Neuronal stem cell (in vitro differentiated cells): Measurements from ENCODE around the gene PRRG2.
A peak's percentile ranks its signal among the peaks of the same experiment; 100 is the strongest.

Experiments used
- DNase-seq: peaks from one replicate; pipeline ENCODE4 v3.0.0-alpha.2; 2013; ENCODE audit warnings: low spot score
- H2AFZ ChIP-seq: one replicate; pipeline ENCODE4 v1.6.1; 2013; ENCODE audit warnings: mild to moderate bottlenecking, low read length, inconsistent platforms
- H2AK5ac ChIP-seq: 2 replicates; pipeline ENCODE4 v1.6.1; 2013; ENCODE audit warnings: low read depth, mild to moderate bottlenecking, inconsistent platforms, low read length, moderate library complexity, mixed read lengths
- H2BK120ac ChIP-seq: 2 replicates; pipeline ENCODE4 v1.6.1; 2013; ENCODE audit warnings: low read depth, mild to moderate bottlenecking, inconsistent platforms, low read length, moderate library complexity, mixed read lengths
- H2BK12ac ChIP-seq: one replicate; pipeline ENCODE4 v1.6.1; 2013; ENCODE audit warnings: low read length, inconsistent platforms
- H2BK15ac ChIP-seq: 2 replicates; pipeline ENCODE4 v1.6.1; 2013; ENCODE audit warnings: mild to moderate bottlenecking, low read length, inconsistent platforms, mixed read lengths
- H2BK5ac ChIP-seq: one replicate; pipeline ENCODE4 v1.6.1; 2013; ENCODE audit warnings: inconsistent platforms, mild to moderate bottlenecking, low read length, moderate library complexity
- H3K14ac ChIP-seq: one replicate; pipeline ENCODE4 v1.6.1; 2013; ENCODE audit warnings: low read length, inconsistent platforms
- H3K18ac ChIP-seq: 2 replicates; pipeline ENCODE4 v1.6.1; 2013; ENCODE audit warnings: low read length, inconsistent platforms
- H3K23ac ChIP-seq: 2 replicates; pipeline ENCODE4 v1.6.1; 2013; ENCODE audit warnings: low read depth, mild to moderate bottlenecking, mixed read lengths, low read length, inconsistent platforms; ENCODE audit not compliant: poor library complexity
- H3K27ac ChIP-seq: replicated peaks from 3 replicates; pipeline ENCODE4 v1.5.1; 2013; ENCODE audit warnings: low read length, inconsistent platforms
- H3K27me3 ChIP-seq, 3 experiments: 2 replicates each; pipeline ENCODE4 v1.6.1; 2013; ENCODE audit warnings: low read length in 3 of 3, mild to moderate bottlenecking in 2 of 3, inconsistent platforms in 1 of 3, low read depth in 1 of 3, mixed read lengths in 1 of 3, moderate library complexity in 1 of 3; ENCODE audit not compliant: control insufficient read depth in 3 of 3, insufficient read depth in 3 of 3
- H3K36me3 ChIP-seq, 2 donors: replicated peaks in 1 of 2; 2 replicates each; pipeline ENCODE4 v1.6.1; 2013; ENCODE audit warnings: low read length in 2 of 2; ENCODE audit not compliant: control insufficient read depth in 2 of 2, insufficient read depth in 2 of 2
- H3K4ac ChIP-seq: 2 replicates; pipeline ENCODE4 v1.6.1; 2013; ENCODE audit warnings: inconsistent platforms, mild to moderate bottlenecking, low read length, moderate library complexity
- H3K4me1 ChIP-seq, 2 donors: 1 replicate in 1 of 2; 2 replicates in 1 of 2; pipeline ENCODE4 v1.6.1; 2013; ENCODE audit warnings: low read length in 2 of 2, low read depth in 1 of 2; ENCODE audit not compliant: control insufficient read depth in 2 of 2, insufficient read depth in 1 of 2
- H3K4me2 ChIP-seq: one replicate; pipeline ENCODE4 v1.6.1; 2013; ENCODE audit warnings: mild to moderate bottlenecking, low read length, inconsistent platforms; ENCODE audit not compliant: insufficient read depth, poor library complexity, severe bottlenecking
- H3K4me3 ChIP-seq, 2 donors: 2 replicates each; pipeline ENCODE4 v1.5.1; 2013; ENCODE audit warnings: low read length in 2 of 2, mild to moderate bottlenecking in 2 of 2, inconsistent platforms in 1 of 2, moderate library complexity in 1 of 2
- H3K79me1 ChIP-seq: one replicate; pipeline ENCODE4 v1.6.1; 2013; ENCODE audit warnings: low read depth, mild to moderate bottlenecking, inconsistent platforms, low read length, moderate library complexity
- H3K9ac ChIP-seq: one replicate; pipeline ENCODE4 v1.6.1; 2013; ENCODE audit warnings: mild to moderate bottlenecking, low read depth, low read length, inconsistent platforms; ENCODE audit not compliant: poor library complexity
- H3K9me3 ChIP-seq, 2 donors: replicated peaks in 1 of 2; 2 replicates each; pipeline versions ENCODE3 to v1.6.1; 2013; ENCODE audit warnings: low read length in 2 of 2, mild to moderate bottlenecking in 2 of 2, inconsistent platforms in 1 of 2, low read depth in 1 of 2, mixed read lengths in 1 of 2, moderate library complexity in 1 of 2; ENCODE audit not compliant: control insufficient read depth in 2 of 2, insufficient read depth in 1 of 2
- H4K8ac ChIP-seq: one replicate; pipeline ENCODE4 v1.6.1; 2013; ENCODE audit warnings: low read depth, mild to moderate bottlenecking, inconsistent platforms, low read length, moderate library complexity
- H4K91ac ChIP-seq: one replicate; pipeline ENCODE4 v1.6.1; 2013; ENCODE audit warnings: low read length, low read depth, mild to moderate bottlenecking, inconsistent platforms; ENCODE audit not compliant: poor library complexity
- WGBS, 2 donors: extraction: QIAGEN DNeasy Blood & Tissue Kit; methylation state at CpG; one replicate each; pipeline ENCODE4 v1.1.7; 2013; ENCODE audit warnings: missing lambda C conversion rate in 2 of 2, mixed read lengths in 1 of 2; ENCODE audit not compliant: insufficient read length in 2 of 2, insufficient replicate concordance in 1 of 2; ENCODE audit errors: extremely low coverage in 2 of 2; 5-methylcytosine and 5-hydroxymethylcytosine counted together

The PRRG2 gene

DNA sequence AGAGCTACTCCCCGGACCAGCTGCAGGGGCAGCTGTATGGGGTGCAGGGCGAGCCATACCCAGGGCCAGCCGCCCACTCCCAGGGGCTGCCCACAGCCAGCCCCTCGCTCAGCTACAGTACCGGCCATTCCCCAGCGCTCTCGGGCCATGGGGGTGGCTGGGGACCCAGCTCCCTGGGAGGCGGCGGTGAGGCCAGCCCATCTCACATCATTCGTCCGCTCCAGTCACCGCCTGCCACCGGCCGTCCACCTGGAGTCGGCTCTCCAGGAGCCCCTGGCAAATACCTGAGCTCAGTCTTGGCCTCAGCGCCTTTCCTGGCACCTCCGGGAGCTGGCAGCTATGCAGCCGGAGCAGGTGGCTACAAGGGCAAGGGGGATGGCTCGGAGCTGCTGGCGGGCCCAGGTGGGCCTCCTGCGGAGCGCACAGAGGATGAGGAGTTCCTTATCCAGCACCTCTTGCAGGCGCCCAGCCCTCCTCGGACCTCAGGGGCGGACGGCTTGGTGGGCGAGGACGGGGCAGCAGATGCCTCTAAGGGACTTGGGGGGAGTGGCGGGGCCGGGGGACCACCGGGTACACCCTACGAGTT, 14.8 kb downstream of the PRRG2 start:
- Histone ChIP-seq H4K91ac (no peak overlapping the region), H3K14ac (no peak overlapping the region), H2BK15ac (no peak overlapping the region), H3K4me3 (no peak overlapping the region), H3K23ac (no peak overlapping the region), H3K27me3 (no peaks in the 10 kb centered on the region), H2AK5ac (no peak overlapping the region), H3K9me3 (no peaks in the 10 kb centered on the region), H3K36me3 (peaks cover 49 to 64% of the 10 kb centered on the region in 2 donors), H4K8ac (peak overlapping the region; percentile 17), H2BK120ac (no peak overlapping the region), H3K4me1 (peaks cover 8 to 9% of the 10 kb centered on the region in 2 donors), H2BK5ac (no peak overlapping the region), H3K27ac (no peak overlapping the region), H3K4ac (no peak overlapping the region), H2AFZ (no peak overlapping the region), H3K79me1 (peaks cover 35% of the 10 kb centered on the region), H3K4me2 (no peak overlapping the region), H3K9ac (no peak overlapping the region), H2BK12ac (no peak overlapping the region), H3K18ac (no peak overlapping the region)
- WGBS, 2 donors: no CpG with 5 or more reads among the region's 32 CpGs
- no peak for DNase-seq

DNA sequence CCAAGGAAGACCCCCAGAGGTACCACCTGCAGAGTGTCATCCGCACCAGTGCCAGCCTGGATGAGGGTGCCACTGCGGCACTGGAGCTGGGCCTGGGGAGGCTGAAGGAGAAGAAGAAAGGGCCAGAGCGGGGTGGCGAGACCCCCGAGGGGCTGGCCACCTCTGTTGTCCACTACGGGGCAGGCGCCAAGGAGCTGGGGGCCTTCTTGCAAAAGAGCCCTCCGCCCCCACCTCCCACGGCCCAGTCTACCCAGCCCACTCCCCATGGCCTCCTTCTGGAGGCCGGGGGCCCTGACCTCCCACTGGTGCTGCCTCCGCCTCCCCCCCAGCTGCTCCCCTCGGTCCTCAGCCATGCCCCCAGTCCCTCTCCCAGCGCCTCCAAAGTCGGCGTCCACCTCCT, 15.3 kb downstream of the PRRG2 start:
- Histone ChIP-seq H3K36me3 (peaks cover 53 to 69% of the 10 kb centered on the region in 2 donors), H3K4me3 (no peak overlapping the region), H2AFZ (no peak overlapping the region), H2AK5ac (no peak overlapping the region), H3K4me1 (peaks cover 8 to 9% of the 10 kb centered on the region in 2 donors), H3K23ac (peak overlapping the region; percentile 31), H4K91ac (no peak overlapping the region), H3K18ac (no peak overlapping the region), H3K27ac (no peak overlapping the region), H4K8ac (no peak overlapping the region), H3K4ac (no peak overlapping the region), H2BK15ac (no peak overlapping the region), H3K9ac (no peak overlapping the region), H2BK120ac (no peak overlapping the region), H3K14ac (no peak overlapping the region), H3K4me2 (no peak overlapping the region), H3K9me3 (no peaks in the 10 kb centered on the region), H3K27me3 (no peaks in the 10 kb centered on the region), H2BK12ac (no peak overlapping the region), H3K79me1 (peaks cover 35% of the 10 kb centered on the region), H2BK5ac (no peak overlapping the region)
- no CpG with 5 or more reads among the region's 15 CpGs for WGBS, 2 donors
- no peak for DNase-seq

DNA sequence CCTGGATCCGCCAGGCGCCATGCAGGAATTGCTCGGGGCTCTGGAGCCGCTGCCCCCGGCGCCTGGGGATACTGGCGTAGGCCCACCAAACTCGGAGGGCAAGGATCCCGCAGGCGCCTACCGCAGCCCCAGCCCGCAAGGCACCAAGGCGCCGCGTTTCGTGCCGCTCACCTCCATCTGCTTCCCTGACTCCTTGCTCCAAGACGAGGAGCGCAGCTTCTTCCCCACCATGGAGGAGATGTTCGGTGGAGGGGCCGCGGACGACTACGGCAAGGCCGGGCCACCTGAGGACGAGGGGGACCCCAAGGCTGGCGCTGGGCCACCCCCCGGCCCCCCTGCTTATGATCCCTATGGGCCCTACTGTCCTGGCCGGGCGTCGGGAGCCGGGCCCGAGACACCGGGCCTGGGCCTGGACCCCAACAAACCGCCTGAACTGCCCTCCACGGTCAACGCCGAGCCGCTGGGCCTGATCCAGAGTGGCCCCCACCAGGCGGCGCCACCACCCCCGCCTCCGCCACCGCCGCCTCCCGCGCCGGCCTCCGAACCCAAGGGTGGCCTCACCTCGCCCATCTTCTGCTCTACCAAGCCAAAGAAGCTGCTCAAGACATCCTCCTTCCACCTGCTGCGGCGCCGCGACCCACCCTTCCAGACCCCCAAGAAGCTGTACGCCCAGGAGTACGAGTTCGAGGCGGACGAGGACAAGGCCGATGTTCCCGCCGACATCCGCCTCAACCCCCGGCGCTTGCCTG, 16.0 kb downstream of the PRRG2 start:
- Histone ChIP-seq H2BK12ac (no peak overlapping the region), H2BK15ac (no peak overlapping the region), H3K36me3 (peaks cover 59 to 76% of the 10 kb centered on the region in 2 donors), H3K4me2 (peak overlapping the region; percentile 25), H2AFZ (no peak overlapping the region), H3K27me3 (no peaks in the 10 kb centered on the region), H3K4me3 (no peak overlapping the region), H3K4me1 (peaks cover 8 to 9% of the 10 kb centered on the region in 2 donors), H3K4ac (no peak overlapping the region), H3K18ac (no peak overlapping the region), H3K23ac (peak overlapping the region; percentile 91), H3K27ac (no peak overlapping the region), H2BK5ac (no peak overlapping the region), H3K9me3 (no peaks in the 10 kb centered on the region), H3K79me1 (peaks cover 36% of the 10 kb centered on the region), H2AK5ac (no peak overlapping the region), H3K9ac (no peak overlapping the region), H4K91ac (no peak overlapping the region), H4K8ac (peak overlapping the region; percentile 65), H2BK120ac (no peak overlapping the region), H3K14ac (peak overlapping the region; percentile 47)
- WGBS, 2 donors: no CpG with 5 or more reads among the region's 65 CpGs
- DNase-seq: no peak

DNA sequence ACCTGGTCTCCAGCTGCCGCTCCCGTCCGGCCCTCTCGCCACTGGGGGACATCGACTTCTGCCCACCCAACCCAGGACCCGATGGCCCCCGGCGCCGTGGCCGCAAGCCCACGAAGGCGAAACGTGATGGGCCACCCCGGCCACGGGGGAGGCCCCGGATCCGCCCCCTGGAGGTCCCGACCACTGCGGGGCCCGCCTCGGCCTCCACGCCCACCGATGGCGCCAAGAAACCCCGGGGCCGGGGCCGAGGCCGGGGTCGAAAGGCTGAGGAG, 16.5 kb downstream of the PRRG2 start:
- Histone ChIP-seq H2AFZ (no peak overlapping the region), H3K79me1 (peaks cover 31% of the 10 kb centered on the region), H2BK12ac (no peak overlapping the region), H3K18ac (no peak overlapping the region), H2BK5ac (no peak overlapping the region), H3K4me1 (peaks cover 4 to 5% of the 10 kb centered on the region in 2 donors), H3K4me2 (no peak overlapping the region), H3K9ac (no peak overlapping the region), H3K14ac (peak overlapping the region; percentile 47), H3K9me3 (no peaks in the 10 kb centered on the region), H3K27ac (no peak overlapping the region), H4K91ac (no peak overlapping the region), H3K36me3 (peaks cover 61 to 81% of the 10 kb centered on the region in 2 donors), H2BK120ac (no peak overlapping the region), H3K4ac (no peak overlapping the region), H4K8ac (peak overlapping the region; percentile 65), H2BK15ac (no peak overlapping the region), H3K23ac (no peak overlapping the region), H3K27me3 (no peaks in the 10 kb centered on the region), H2AK5ac (no peak overlapping the region), H3K4me3 (no peak overlapping the region)
- no CpG with 5 or more reads among the region's 29 CpGs for WGBS, 2 donors
- no peak for DNase-seq
